PC-3 (cell line): ENCODE results near the gene IL1RAPL2. TPM values are rescaled to one million over a fixed set of nuclear protein-coding genes. Genes with fewer than 3 reads are reported as not detected.
A peak's percentile ranks its signal among the peaks of the same experiment; 100 is the strongest.

Source experiments
- ATAC-seq: fragments of 200-7000 bp; cut with Tn5 transposase; 2 replicates; pipeline ENCODE4 v1.9.1; 2020; ENCODE audit warnings: mild to moderate bottlenecking, moderate library complexity
- BruUV-seq: library from RNA; stranded (reverse); fragments of 400-500 nt; replicated peaks from 2 replicates; lab custom pipeline; 2021; lab: Mats Ljungman, UMichigan
- CTCF ChIA-PET: fragments of 300-600 bp; sonication (Branson Sonifier 250); formaldehyde crosslinking; loops from one replicate; lab custom pipeline; 2022; ENCODE audit warnings: antibody characterized with exemption; lab: Charles Lee
- POLR2A ChIA-PET: fragments of 300-600 bp; sonication (Branson Sonifier 250); formaldehyde crosslinking; loops from one replicate; lab custom pipeline; 2022; ENCODE audit warnings: antibody characterized with exemption; ENCODE audit not compliant: unreplicated experiment; lab: Charles Lee
- DNase-seq: peaks from one replicate; pipeline ENCODE4 v3.0.0-alpha.2; 2015
- H2AFZ ChIP-seq: fragments of 300-600 bp; sonication (generic); 2 replicates; pipeline ENCODE4 v1.6.0; 2016; ENCODE audit warnings: antibody characterized with exemption, low read length
- H3F3A ChIP-seq: fragments of 300-600 bp; sonication (generic); one replicate; pipeline ENCODE4 v1.6.0; 2017; ENCODE audit warnings: antibody characterized with exemption, low read length, control low read depth, mild to moderate bottlenecking; ENCODE audit not compliant: unreplicated experiment
- H3K27ac ChIP-seq: fragments of 300-600 bp; sonication (generic); 2 replicates; pipeline ENCODE4 v1.5.1; 2016; ENCODE audit warnings: mild to moderate bottlenecking, low read length
- H3K27me3 ChIP-seq: fragments of 300-600 bp; sonication (generic); 2 replicates; pipeline ENCODE4 v1.6.1; 2016; ENCODE audit warnings: low read length, mixed read lengths
- H3K36me3 ChIP-seq: fragments of 300-600 bp; sonication (generic); 2 replicates; pipeline ENCODE4 v1.6.1; 2016; ENCODE audit warnings: low read depth, mixed run types, low read length, mixed read lengths
- H3K4me1 ChIP-seq: fragments of 300-600 bp; sonication (generic); 2 replicates; pipeline ENCODE4 v1.5.1; 2016; ENCODE audit warnings: low read length; ENCODE audit not compliant: insufficient read depth
- H3K4me2 ChIP-seq: fragments of 300-600 bp; sonication (generic); 2 replicates; pipeline ENCODE4 v1.6.0; 2016; ENCODE audit warnings: low read length
- H3K4me3 ChIP-seq: fragments of 300-600 bp; sonication (generic); 2 replicates; pipeline ENCODE4 v1.5.1; 2016; ENCODE audit warnings: mild to moderate bottlenecking, low read length, mixed read lengths
- H3K79me2 ChIP-seq: fragments of 300-600 bp; sonication (generic); 2 replicates; pipeline ENCODE4 v1.6.1; 2017; ENCODE audit warnings: low read length, mixed read lengths
- H3K9ac ChIP-seq: fragments of 300-600 bp; sonication (generic); 2 replicates; pipeline ENCODE4 v1.6.0; 2016; ENCODE audit warnings: mild to moderate bottlenecking, low read length
- H3K9me2 ChIP-seq: fragments of 300-600 bp; sonication (generic); replicated peaks from 2 replicates; pipeline ENCODE4 v1.6.1; 2016; ENCODE audit warnings: mixed run types, low read length, mixed read lengths
- H3K9me3 ChIP-seq: fragments of 300-600 bp; sonication (generic); 2 replicates; pipeline ENCODE4 v1.6.1; 2016; ENCODE audit warnings: low read length, mixed read lengths
- H4K20me1 ChIP-seq: fragments of 300-600 bp; sonication (generic); 2 replicates; pipeline ENCODE4 v1.6.1; 2016; ENCODE audit warnings: low read length, mixed read lengths
- CTCF ChIP-seq: fragments of 300-600 bp; sonication (generic); conservative IDR thresholded peaks from 2 replicates; pipeline ENCODE4 v1.5.1; 2017; ENCODE audit warnings: antibody characterized with exemption, low read depth, mild to moderate bottlenecking, low read length
- EZH2 ChIP-seq: fragments of 300-600 bp; sonication (generic); IDR thresholded peaks from one replicate; pipeline ENCODE4 v1.6.1; 2017; ENCODE audit warnings: antibody characterized with exemption, mild to moderate bottlenecking, low read length; ENCODE audit not compliant: unreplicated experiment
- EZH2phosphoT487 ChIP-seq: fragments of 300-600 bp; sonication (generic); IDR thresholded peaks from 2 replicates; pipeline ENCODE4 v1.6.1; 2018; ENCODE audit warnings: mild to moderate bottlenecking, antibody characterized with exemption, low read length, borderline replicate concordance
- intact Hi-C: fragments of 100-400 bp; cut with micrococcal nuclease; formaldehyde crosslinking; loops from 2 replicates; pipeline ENCODE4 v1.9.0; 2023
- total RNA-seq: library from RNA; depleted of rRNA; stranded (reverse); fragments of >200 nt; gene quantifications from 2 replicates; pipeline ENCODE4 v1.2.3, GENCODE V29; 2014

Gene IL1RAPL2
- total RNA-seq, 1 experiment from 2014 or later: 0.62 TPM

DNA sequence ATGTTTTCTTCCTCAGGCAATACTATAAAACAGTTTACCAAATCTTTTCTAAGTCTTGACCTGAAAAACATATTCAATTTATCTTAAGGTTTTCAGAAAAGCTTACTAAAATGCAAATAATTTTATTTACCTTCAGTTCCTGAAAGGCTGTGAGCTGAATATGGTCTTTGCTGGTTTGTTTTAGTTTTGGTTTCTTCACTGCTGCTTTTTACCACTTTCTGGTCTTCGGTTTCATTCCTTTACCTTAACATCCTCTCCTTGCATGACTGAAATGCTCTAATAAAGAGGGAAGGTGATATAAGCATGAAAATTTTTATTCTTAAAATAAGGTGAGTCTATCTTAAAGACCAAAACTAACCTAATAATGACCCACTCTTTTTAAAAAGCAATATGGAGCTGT is 1159.2 kb downstream of the IL1RAPL2 start:
- no peaks in the 10 kb centered on the region for H3K27me3 ChIP-seq
- no peak overlapping the region for H3K27ac ChIP-seq
- no peak overlapping the region for H3K4me2 ChIP-seq
- H3K79me2 ChIP-seq: no peaks in the 10 kb centered on the region
- no peaks in the 10 kb centered on the region for H3K36me3 ChIP-seq
- no peak overlapping the region for H2AFZ ChIP-seq
- H3F3A ChIP-seq: no peaks in the 10 kb centered on the region
- no peak overlapping the region for H3K4me3 ChIP-seq
- no TSS peak for BruUV-seq
- no peak for DNase-seq
- no peaks in the 10 kb centered on the region for H4K20me1 ChIP-seq
- POLR2A ChIA-PET: no interaction called here
- intact Hi-C loops: no loop called here
- ATAC-seq: no peak
- no peaks in the 10 kb centered on the region for H3K4me1 ChIP-seq
- CTCF ChIA-PET: no interaction called here
- TF ChIP-seq CTCF (no peak), EZH2phosphoT487 (no peak), EZH2 (no peak)
- H3K9me3 ChIP-seq: no peaks in the 10 kb centered on the region
- H3K9ac ChIP-seq: no peak overlapping the region
- H3K9me2 ChIP-seq: no peaks in the 10 kb centered on the region

GRCh38 chrX:105738162-105738561 is 1172.2 kb downstream of the IL1RAPL2 start:
- Histone ChIP-seq H3K9ac (no peak overlapping the region), H3K4me2 (no peak overlapping the region), H3K27ac (no peak overlapping the region), H3K4me1 (no peaks in the 10 kb centered on the region; the same call in 1 of the 2 replicates), H3K9me3 (no peaks in the 10 kb centered on the region), H3K27me3 (no peaks in the 10 kb centered on the region), H3K79me2 (no peaks in the 10 kb centered on the region), H3K4me3 (no peak overlapping the region), H2AFZ (no peak overlapping the region), H3F3A (no peaks in the 10 kb centered on the region), H3K9me2 (no peaks in the 10 kb centered on the region), H4K20me1 (no peaks in the 10 kb centered on the region), H3K36me3 (no peaks in the 10 kb centered on the region)
- TF ChIP-seq EZH2 (no peak), EZH2phosphoT487 (no peak), CTCF (no peak)
- ATAC-seq: no peak
- intact Hi-C loops: no loop called here
- ChIA-PET CTCF (no interaction called here), POLR2A (no interaction called here)
- DNase-seq: no peak
- no TSS peak for BruUV-seq

DNA sequence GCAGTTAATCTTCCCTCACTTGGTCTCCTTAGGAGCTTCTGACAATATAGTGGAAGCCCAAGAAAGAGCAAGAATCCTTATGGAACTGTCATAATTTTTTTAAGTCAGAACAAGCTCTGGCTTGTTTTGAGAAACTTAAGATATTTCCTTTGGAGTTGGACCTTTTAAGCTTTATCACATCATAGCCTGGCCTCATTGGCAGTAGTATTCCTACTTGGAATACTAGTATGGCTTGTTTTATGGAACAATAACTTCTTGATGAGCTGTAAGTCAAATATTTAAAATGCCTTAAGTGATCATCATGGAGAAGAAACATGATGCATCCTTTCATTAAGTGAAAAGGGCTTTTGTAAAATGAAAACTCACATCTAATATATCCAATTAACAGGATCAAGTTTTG is 1178.3 kb downstream of the IL1RAPL2 start:
- H3K79me2 ChIP-seq: no peaks in the 10 kb centered on the region
- no peaks in the 10 kb centered on the region for H3K36me3 ChIP-seq
- no peaks in the 10 kb centered on the region for H3F3A ChIP-seq
- peaks cover 33% of the 10 kb centered on the region for H3K4me1 ChIP-seq
- H4K20me1 ChIP-seq: no peaks in the 10 kb centered on the region
- H2AFZ ChIP-seq: no peak overlapping the region
- H3K27ac ChIP-seq: peak overlapping the region; percentile 44
- H3K9me3 ChIP-seq: no peaks in the 10 kb centered on the region
- H3K9ac ChIP-seq: no peak overlapping the region
- CTCF ChIA-PET: no interaction called here
- peak overlapping the region; percentile 60 for H3K4me2 ChIP-seq
- DNase-seq (peak; percentile 73), ATAC-seq (peak; percentile 82)
- intact Hi-C loops: loop anchor here (5.0 kb wide), 1 partner anchor 93 kb away; no protein-coding TSS in a partner anchor
- H3K27me3 ChIP-seq: no peaks in the 10 kb centered on the region
- no peaks in the 10 kb centered on the region for H3K9me2 ChIP-seq
- H3K4me3 ChIP-seq: no peak overlapping the region; the same call in 1 of the 2 replicates
- TF ChIP-seq EZH2phosphoT487 (no peak), CTCF (no peak), EZH2 (no peak)
- no TSS peak for BruUV-seq
- POLR2A ChIA-PET: no interaction called here
